ENCODE data around the gene IL1R1. TPM values are rescaled to one million over a fixed set of nuclear protein-coding genes. Genes with fewer than 3 reads are reported as not detected.

The IL1R1 gene
- total and polyA plus RNA-seq, 2 of the 4 experiments (the other 2 are of a cell fraction) = 6.5 to 13.8 TPM

DNA sequence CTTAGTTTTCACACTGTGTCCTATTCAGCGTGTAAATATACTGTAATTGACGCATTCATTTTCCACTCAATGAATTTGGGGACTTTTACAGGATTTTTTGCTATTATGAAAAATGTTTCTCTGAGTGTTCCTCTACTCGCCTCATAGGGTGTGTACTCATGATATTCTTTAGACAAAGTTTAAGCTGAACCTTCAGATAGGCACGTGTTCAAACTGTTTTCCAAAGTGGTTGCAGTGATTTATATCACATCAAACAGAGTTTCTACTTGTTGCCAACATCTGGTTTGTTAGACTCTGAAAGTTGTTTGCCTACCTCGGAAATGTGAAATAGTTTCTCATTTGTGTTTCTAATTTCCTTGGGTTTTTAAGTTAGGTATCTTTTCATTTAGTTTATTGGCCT is 46.4 kb upstream of the IL1R1 start:
- ChIA-PET CTCF (interaction anchor here (0.5 kb wide), 2 partner anchors 85 to 144 kb away, joined by 3 to 4 read pairs; no protein-coding TSS in a partner anchor), POLR2A (ENCODE audit: unreplicated experiment) (no interaction called here)
- peak overlapping the region; percentile 24 for H2BK5ac ChIP-seq (ENCODE audit: low read depth, low read length, poor library complexity, severe bottlenecking)

More for the DNA sequence above, 46.4 kb upstream of the IL1R1 start:
- Histone ChIP-seq H2AK9ac (replicated peaks; ENCODE audit: low read depth, low read length, poor library complexity) (no peak overlapping the region), H3K56ac (ENCODE audit: extremely low read depth, insufficient read depth, low read length) (no peak overlapping the region), H3K23ac (ENCODE audit: low read depth, low read length) (peak overlapping the region; percentile 12; the same call in 1 of the 2 replicates), H3K4me3 (ENCODE audit: insufficient read depth, low read depth, low read length) (no peak overlapping the region), H3K27me3 (ENCODE audit: control insufficient read depth, insufficient read depth, low read length) (no peaks in the 10 kb centered on the region), H3K4me2 (ENCODE audit: low read depth, low read length) (no peak overlapping the region), H3K4ac (ENCODE audit: low read depth, low read length) (peak overlapping the region; percentile 49; the same call in 1 of the 2 replicates), H2BK15ac (ENCODE audit: low read depth, low read length) (0 out of 3 replicates have a peak overlapping the region, but pooled peaks have one; percentile 65), H3K4me1 (ENCODE audit: control insufficient read depth, insufficient read depth, low read length) (peaks cover 11% of the 10 kb centered on the region), H3K9me1 (ENCODE audit: insufficient read depth, low read length) (no peaks in the 10 kb centered on the region; the same call in 1 of the 2 replicates), H2BK20ac (ENCODE audit: low read depth, low read length) (peak overlapping the region; percentile 83; the same call in 1 of the 2 replicates), H3K36me3 (ENCODE audit: control insufficient read depth, insufficient read depth, low read length) (no peaks in the 10 kb centered on the region), H2BK120ac (ENCODE audit: low read depth, low read length) (peak overlapping the region; percentile 70; the same call in 1 of the 2 replicates), H2AK5ac (ENCODE audit: low read depth, low read length) (no peak overlapping the region), H3K9ac (ENCODE audit: low read depth, low read length) (no peak overlapping the region), H4K8ac (ENCODE audit: low read depth in 2 of 2, low read length in 2 of 2) (no peak overlapping the region; a peak in 1 of 4 replicates), H3K14ac (replicated peaks; ENCODE audit: low read depth, low read length) (peak overlapping the region; percentile 60; the same call in 1 of the 2 replicates), H4K20me1 (ENCODE audit: insufficient read depth, low read length) (no peaks in the 10 kb centered on the region), H3K9me3 (ENCODE audit: control insufficient read depth, insufficient read depth, low read length) (no peaks in the 10 kb centered on the region), H3K18ac (ENCODE audit: low read depth, low read length) (peak overlapping the region; percentile 76), H4K5ac (ENCODE audit: low read depth, low read length) (no peak overlapping the region; the same call in 1 of the 2 replicates), H4K91ac (ENCODE audit: insufficient read depth, low read depth, low read length) (peak overlapping the region; percentile 32), H2AFZ (replicated peaks; ENCODE audit: low read length, poor library complexity) (no peak overlapping the region), H3K79me1 (ENCODE audit: low read depth in 1 of 2, low read length in 2 of 2) (no peaks in the 10 kb centered on the region), H3K27ac (ENCODE audit: insufficient read depth, low read length) (peak overlapping the region; percentile 71; the same call in 1 of the 2 replicates)
- intact Hi-C loops (cut with micrococcal nuclease) (no loop called here), dilution Hi-C loops (cut with HindIII; ENCODE audit: low sequenced_read_pairs, unreplicated experiment) (no loop called here), in situ Hi-C loops (cut with MboI; ENCODE audit: low sequenced_read_pairs) (no loop called here)
- DNase-seq = no peak
- ATAC-seq (ENCODE audit: low read depth) = no peak
- no TSS peak for BruUV-seq (replicated peaks)
- TF ChIP-seq, protein P1, sequence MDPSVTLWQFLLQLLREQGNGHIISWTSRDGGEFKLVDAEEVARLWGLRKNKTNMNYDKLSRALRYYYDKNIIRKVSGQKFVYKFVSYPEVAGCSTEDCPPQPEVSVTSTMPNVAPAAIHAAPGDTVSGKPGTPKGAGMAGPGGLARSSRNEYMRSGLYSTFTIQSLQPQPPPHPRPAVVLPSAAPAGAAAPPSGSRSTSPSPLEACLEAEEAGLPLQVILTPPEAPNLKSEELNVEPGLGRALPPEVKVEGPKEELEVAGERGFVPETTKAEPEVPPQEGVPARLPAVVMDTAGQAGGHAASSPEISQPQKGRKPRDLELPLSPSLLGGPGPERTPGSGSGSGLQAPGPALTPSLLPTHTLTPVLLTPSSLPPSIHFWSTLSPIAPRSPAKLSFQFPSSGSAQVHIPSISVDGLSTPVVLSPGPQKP (IDR thresholded peaks at IDR 0.05; ENCODE audit: borderline replicate concordance, low read depth, low read length) = no peak
- TF ChIP-seq, protein P2, sequence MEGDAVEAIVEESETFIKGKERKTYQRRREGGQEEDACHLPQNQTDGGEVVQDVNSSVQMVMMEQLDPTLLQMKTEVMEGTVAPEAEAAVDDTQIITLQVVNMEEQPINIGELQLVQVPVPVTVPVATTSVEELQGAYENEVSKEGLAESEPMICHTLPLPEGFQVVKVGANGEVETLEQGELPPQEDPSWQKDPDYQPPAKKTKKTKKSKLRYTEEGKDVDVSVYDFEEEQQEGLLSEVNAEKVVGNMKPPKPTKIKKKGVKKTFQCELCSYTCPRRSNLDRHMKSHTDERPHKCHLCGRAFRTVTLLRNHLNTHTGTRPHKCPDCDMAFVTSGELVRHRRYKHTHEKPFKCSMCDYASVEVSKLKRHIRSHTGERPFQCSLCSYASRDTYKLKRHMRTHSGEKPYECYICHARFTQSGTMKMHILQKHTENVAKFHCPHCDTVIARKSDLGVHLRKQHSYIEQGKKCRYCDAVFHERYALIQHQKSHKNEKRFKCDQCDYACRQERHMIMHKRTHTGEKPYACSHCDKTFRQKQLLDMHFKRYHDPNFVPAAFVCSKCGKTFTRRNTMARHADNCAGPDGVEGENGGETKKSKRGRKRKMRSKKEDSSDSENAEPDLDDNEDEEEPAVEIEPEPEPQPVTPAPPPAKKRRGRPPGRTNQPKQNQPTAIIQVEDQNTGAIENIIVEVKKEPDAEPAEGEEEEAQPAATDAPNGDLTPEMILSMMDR (conservative IDR thresholded peaks at IDR 0.05; ENCODE audit: low read depth, low read length) = no peak
- no peak for TF ChIP-seq RAD21 (IDR thresholded peaks at IDR 0.05; ENCODE audit: low read length)
- TF ChIP-seq CEBPB (IDR thresholded peaks at IDR 0.05; ENCODE audit: low read depth, low read length) = no peak
- TF ChIP-seq FOS (IDR thresholded peaks at IDR 0.05; ENCODE audit: low read depth, low read length) = no peak
- no peak for TF ChIP-seq POLR2A (IDR thresholded peaks at IDR 0.05; ENCODE audit: low read depth, low read length)
- TF ChIP-seq NFE2L2 (IDR thresholded peaks at IDR 0.05; ENCODE audit: low read depth, low read length) = no peak
- TF ChIP-seq SMC3 (IDR thresholded peaks at IDR 0.05; ENCODE audit: low read depth, low read length) = no peak
- TF ChIP-seq, protein P3, sequence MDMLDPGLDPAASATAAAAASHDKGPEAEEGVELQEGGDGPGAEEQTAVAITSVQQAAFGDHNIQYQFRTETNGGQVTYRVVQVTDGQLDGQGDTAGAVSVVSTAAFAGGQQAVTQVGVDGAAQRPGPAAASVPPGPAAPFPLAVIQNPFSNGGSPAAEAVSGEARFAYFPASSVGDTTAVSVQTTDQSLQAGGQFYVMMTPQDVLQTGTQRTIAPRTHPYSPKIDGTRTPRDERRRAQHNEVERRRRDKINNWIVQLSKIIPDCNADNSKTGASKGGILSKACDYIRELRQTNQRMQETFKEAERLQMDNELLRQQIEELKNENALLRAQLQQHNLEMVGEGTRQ (IDR thresholded peaks at IDR 0.05; ENCODE audit: low read depth, low read length) = no peak
- TF ChIP-seq CHD1 (IDR thresholded peaks at IDR 0.05; ENCODE audit: low read depth, low read length) = no peak
- no peak for TF ChIP-seq MAFK (IDR thresholded peaks at IDR 0.05; ENCODE audit: low read depth, low read length)
- TF ChIP-seq RFX5 (IDR thresholded peaks at IDR 0.05; ENCODE audit: low read depth, low read length) = no peak
- no peak for TF ChIP-seq BHLHE40 (IDR thresholded peaks at IDR 0.05; ENCODE audit: low read depth, low read length)
- TF ChIP-seq MAZ (IDR thresholded peaks at IDR 0.05; ENCODE audit: borderline replicate concordance, low read depth, low read length) = no peak
- no peak for TF ChIP-seq RCOR1 (IDR thresholded peaks at IDR 0.05; ENCODE audit: insufficient replicate concordance, low read length)
- no peak for TF ChIP-seq MXI1 (IDR thresholded peaks at IDR 0.05; ENCODE audit: borderline replicate concordance, low read depth, low read length)
- no CpG with 5 or more reads among the region's 5 CpGs for WGBS, 2 experiments (ENCODE audit: extremely low coverage in 2 of 2, insufficient read length in 1 of 2)

Data from IMR-90 (cell line).